ENCODE data around the gene TMEM235.

- TF ChIP-seq POLR2A (IDR thresholded peaks at IDR 0.05; ENCODE audit: low read depth, low read length) (no peak), POLR2AphosphoS5 (IDR thresholded peaks at IDR 0.05; ENCODE audit: insufficient read depth, low read depth, low read length) (no peak), MYC (IDR thresholded peaks at IDR 0.05; ENCODE audit: low read depth, low read length) (no peak)
- TF ChIP-seq, protein P1, sequence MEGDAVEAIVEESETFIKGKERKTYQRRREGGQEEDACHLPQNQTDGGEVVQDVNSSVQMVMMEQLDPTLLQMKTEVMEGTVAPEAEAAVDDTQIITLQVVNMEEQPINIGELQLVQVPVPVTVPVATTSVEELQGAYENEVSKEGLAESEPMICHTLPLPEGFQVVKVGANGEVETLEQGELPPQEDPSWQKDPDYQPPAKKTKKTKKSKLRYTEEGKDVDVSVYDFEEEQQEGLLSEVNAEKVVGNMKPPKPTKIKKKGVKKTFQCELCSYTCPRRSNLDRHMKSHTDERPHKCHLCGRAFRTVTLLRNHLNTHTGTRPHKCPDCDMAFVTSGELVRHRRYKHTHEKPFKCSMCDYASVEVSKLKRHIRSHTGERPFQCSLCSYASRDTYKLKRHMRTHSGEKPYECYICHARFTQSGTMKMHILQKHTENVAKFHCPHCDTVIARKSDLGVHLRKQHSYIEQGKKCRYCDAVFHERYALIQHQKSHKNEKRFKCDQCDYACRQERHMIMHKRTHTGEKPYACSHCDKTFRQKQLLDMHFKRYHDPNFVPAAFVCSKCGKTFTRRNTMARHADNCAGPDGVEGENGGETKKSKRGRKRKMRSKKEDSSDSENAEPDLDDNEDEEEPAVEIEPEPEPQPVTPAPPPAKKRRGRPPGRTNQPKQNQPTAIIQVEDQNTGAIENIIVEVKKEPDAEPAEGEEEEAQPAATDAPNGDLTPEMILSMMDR (IDR thresholded peaks at IDR 0.05; ENCODE audit: extremely low read depth in 1 of 2, insufficient read depth in 1 of 2, low read depth in 1 of 2, low read length in 2 of 2): no peak
Observed at GRCh38 chr17:78202666-78203065, 28.8 kb upstream of the TMEM235 start.
